ENCODE results near the gene AKAP9.

GRCh38 chr7:91940572-91941341 lies at the start of gene AKAP9:
- TF ChIP-seq CTCF (IDR thresholded peaks at IDR 0.05) = peak in 1 of 6 experiments; percentile 12
- peak; percentile 54 to 93 for TF ChIP-seq POLR2A (IDR thresholded peaks at IDR 0.05)
